Erythroblast (primary cell): ENCODE data around the gene GSK3A.

Source experiments
- DNase-seq, 2 experiments: peaks; one replicate each; lab custom pipeline; 2025; lab: John Stamatoyannopoulos, UW
- GATA1 ChIP-seq: IDR thresholded peaks from 2 replicates; pipeline ENCODE4 v1.6.1; 2011; ENCODE audit warnings: low read depth, mild to moderate bottlenecking, control low read depth, low read length, moderate library complexity
- POLR2A ChIP-seq: IDR thresholded peaks from 2 replicates; pipeline ENCODE4 v1.6.1; 2011; ENCODE audit warnings: mild to moderate bottlenecking, low read length

Gene GSK3A

GRCh38 chr19:42224940-42225717, 17.3 kb downstream of the GSK3A start:
- TF ChIP-seq GATA1 (no peak), POLR2A (no peak)
- no peak for DNase-seq

DNA sequence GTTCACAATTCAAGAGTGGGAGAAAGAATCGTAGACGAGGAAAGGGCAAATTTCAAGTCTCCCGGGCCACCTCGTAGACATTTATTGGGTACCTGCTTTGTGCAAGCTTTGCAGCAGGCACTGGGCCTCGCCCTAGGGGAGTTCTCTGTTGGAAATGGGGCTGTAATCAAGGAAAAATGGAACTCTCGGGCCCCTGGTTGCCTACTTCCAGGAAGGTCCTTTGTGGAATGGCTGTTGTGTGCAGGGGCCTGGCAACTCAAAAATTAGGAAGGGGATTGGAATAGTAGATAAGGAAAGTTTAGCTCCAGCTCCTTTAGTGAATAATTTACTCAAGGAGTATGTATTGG, 21.7 kb downstream of the GSK3A start:
- TF ChIP-seq POLR2A (no peak), GATA1 (no peak)
- no peak for DNase-seq

DNA sequence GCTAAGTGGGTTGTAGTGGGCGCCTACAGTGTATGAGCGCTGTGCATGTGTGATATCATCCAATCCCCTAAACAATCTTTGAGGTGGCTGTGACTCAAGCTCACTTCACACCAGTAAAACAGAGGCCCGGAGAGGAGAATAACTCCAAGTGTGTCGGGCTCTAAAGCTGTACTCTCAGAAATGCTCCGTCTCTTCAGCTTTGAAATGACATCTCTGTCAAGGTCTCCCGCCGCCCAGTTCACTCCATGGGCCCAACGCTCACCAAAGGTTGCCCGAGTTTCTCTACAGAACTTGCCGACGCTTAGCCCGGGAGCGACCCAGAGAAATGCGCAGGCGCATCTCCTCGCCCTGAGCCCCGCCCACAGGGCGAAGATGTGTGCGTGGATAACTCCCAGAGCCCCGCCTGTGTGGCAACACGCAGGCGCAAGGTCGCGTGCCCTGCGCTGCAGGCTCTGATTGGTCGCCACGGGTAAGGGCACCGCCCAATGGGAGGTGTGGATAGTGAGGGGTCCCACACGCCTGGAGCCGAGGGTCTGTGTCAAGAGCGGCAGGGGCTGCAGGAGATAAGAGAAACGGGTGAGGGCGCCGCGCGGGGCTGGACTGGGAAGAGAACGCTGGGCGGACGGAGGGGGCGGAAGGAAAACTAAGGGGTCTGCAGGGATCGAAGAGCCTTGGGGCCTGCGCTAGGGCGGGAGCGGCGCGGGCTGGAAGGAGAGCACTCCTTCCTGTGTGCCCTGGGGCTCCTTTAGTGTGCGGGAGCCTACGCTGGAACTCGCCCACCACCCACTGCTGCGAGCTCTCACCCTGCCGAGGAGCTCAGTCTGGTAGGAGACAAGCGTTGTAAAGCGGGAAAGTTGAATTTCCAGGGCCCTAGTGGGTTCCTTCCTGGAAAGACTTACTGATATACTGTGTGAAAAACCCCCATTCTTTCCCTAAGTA, 22.3 kb downstream of the GSK3A start, which contains the start of gene ZNF526:
TSS of gene ZNF526 (plus strand) at position 501 of the 939 bp plus-strand sequence. CDS start 4,092 bp downstream, outside the sequence.
- peak; percentile 98 to 99 for DNase-seq
- TF ChIP-seq GATA1 (peak; percentile 84), POLR2A (peak; percentile 86)

GRCh38 chr19:42217520-42218437, 24.6 kb downstream of the GSK3A start, which contains the start of gene DEDD2:
DEDD2 (minus strand) TSS chr19:42217677; CDS start chr19:42217007, 670 bp downstream.
- no peak for TF ChIP-seq GATA1
- TF ChIP-seq POLR2A = peak; percentile 92
- peak; percentile 98 to 99 for DNase-seq

DNA sequence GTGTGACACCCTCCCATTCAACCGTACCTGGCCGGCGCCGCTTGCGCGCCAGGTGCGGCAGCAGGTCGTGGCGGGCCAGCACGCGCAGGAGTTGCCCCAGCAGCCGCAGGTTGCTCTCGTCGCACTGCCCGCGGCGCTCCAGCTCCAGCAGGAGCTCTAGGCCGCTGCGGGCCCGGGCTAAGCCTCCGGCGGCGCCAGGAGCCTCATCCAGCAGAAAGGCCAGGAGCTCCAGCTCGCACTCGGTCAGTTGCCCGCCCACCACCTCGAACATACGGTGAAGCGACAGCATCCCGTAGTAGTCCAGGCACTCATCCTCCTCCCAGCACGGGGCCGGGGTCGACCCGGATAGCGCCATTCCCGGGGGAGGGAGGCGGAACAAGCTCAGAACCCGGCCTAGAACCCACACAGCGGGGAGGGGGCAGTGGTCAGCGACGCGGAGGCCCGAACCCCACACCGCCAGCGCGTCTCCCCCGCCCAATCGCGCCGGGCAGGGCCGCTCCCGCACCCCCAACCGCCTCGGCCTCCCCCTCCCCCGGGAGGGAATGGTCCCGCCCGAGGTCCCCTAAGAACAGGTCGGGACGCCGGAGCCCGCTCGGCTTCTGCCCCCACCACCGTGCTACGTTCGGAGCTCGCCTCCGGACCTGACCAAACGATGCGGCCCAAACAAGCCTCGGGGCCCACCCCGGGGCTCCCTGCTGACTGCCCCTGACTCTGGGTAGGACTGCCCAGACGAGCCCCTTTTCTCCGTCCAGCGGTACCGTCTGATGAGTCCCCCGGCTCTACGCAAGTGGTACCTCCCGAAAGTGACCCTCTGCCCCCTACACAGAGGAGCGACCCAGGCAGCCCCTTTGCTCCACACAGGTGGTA, 25.5 kb downstream of the GSK3A start:
- TF ChIP-seq GATA1 = no peak
- no peak for TF ChIP-seq POLR2A
- peak; percentile 81 to 83 for DNase-seq

GRCh38 chr19:42214810-42215485, 27.5 kb downstream of the GSK3A start:
- no peak for DNase-seq
- TF ChIP-seq POLR2A = no peak
- TF ChIP-seq GATA1 = no peak

GRCh38 chr19:42212886-42213285, 29.5 kb downstream of the GSK3A start:
- no peak for DNase-seq
- no peak for TF ChIP-seq POLR2A
- TF ChIP-seq GATA1 = no peak

- no peak for DNase-seq
- no peak for TF ChIP-seq GATA1
- TF ChIP-seq POLR2A = no peak
Measured at GRCh38 chr19:42208612-42209011, 33.8 kb downstream of the GSK3A start.

GRCh38 chr19:42207767-42208271, 34.6 kb downstream of the GSK3A start:
- DNase-seq = no peak
- TF ChIP-seq GATA1 (no peak), POLR2A (no peak)

GRCh38 chr19:42206871-42207755, 35.3 kb downstream of the GSK3A start:
- peak in 1 of 2 experiments; percentile 65 for DNase-seq
- no peak for TF ChIP-seq POLR2A
- TF ChIP-seq GATA1 = no peak
